GM18520 (cell line): ENCODE results near the gene PEX6.
"Not testable (repeated sequence)": the region's sequence is repeated elsewhere in the genome, so short reads cannot be mapped to it uniquely, and the experiment has no call there.

ENCODE experiments used
- ATAC-seq: cut with Tn5 transposase; IDR thresholded peaks from one replicate; pipeline ENCODE4 v1.9.1; 2021; ENCODE audit not compliant: unreplicated experiment

The PEX6 gene

GRCh38 chr6:42966571-42966970, 12.4 kb downstream of the PEX6 start:
- no peak for ATAC-seq

- ATAC-seq: no peak
Measured at GRCh38 chr6:42963855-42964605, 15.0 kb downstream of the PEX6 start.

DNA sequence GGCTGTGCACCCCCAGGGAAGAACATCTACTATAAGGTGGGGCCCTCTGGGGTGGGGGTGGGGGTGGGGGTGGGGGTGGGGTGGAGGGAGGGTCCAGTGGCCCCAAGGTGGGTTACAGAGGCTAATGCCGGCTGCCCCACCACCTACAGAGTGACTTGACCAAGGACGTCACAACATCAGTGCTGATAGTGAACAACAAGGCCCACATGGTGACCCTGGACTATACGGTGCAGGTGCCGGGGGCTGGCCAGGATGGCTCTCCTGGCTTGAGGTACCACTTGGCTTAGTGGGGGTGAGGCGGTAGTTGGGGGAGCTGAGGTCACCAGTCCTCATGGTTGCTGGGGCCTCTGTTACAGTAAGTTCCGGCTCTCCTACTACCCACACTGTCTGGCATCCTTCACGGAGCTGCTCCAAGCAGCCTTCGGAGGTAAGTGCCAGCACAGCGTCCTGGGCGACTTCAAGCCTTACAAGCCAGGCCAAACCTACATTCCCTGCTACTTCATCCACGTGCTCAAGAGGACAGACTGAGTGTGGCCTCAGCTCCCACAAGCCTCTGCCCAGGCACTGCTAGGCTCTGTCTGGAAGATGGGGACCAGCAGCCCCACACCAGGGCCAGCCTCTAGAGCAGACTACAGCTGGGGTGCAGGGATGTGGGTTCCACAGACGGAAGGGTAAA, 15.7 kb downstream of the PEX6 start:
- no peak for ATAC-seq

GRCh38 chr6:42962502-42963178, 16.3 kb downstream of the PEX6 start:
- ATAC-seq: no peak

DNA sequence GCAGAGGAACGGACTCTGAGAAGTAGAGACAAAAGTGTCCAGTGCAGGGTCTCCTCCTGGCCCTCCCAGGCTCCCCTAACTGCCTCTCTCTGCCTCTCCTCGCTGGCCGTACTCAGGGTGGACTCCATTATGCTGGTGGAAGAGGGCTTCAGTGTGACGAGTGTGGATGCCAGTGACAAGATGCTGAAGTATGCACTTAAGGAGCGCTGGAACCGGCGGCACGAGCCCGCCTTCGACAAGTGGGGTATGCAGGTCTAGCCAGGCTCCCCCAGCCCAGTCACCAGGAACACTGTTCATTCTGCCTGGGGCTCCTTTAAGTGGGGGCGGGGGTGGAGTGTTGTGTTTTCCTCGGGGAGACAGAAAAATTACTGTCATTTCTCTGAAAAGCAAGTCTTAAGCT, 16.9 kb downstream of the PEX6 start:
- ATAC-seq: no peak

DNA sequence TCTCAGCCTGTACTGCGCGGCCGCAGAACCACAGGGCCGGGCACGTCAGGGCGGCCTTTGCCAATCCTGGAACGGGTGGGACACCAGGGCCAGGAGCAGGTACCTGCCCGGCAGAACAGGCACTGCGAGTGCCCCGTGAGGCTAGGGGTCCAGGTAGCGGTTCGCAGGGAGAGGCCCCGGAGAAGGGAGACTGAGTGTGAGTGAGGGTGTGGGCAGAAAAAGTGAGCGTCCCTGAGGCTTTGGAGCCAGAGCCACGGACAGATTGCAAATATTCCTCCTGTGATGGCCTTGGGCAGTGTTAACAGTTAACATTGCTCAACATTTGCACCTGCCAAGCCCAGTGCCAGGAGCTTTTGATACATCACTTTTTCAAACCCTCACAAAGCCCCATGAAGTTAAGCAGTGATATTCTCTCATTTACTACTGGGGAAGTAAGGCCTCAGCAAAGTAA, 17.9 kb downstream of the PEX6 start:
- ATAC-seq: no peak

DNA sequence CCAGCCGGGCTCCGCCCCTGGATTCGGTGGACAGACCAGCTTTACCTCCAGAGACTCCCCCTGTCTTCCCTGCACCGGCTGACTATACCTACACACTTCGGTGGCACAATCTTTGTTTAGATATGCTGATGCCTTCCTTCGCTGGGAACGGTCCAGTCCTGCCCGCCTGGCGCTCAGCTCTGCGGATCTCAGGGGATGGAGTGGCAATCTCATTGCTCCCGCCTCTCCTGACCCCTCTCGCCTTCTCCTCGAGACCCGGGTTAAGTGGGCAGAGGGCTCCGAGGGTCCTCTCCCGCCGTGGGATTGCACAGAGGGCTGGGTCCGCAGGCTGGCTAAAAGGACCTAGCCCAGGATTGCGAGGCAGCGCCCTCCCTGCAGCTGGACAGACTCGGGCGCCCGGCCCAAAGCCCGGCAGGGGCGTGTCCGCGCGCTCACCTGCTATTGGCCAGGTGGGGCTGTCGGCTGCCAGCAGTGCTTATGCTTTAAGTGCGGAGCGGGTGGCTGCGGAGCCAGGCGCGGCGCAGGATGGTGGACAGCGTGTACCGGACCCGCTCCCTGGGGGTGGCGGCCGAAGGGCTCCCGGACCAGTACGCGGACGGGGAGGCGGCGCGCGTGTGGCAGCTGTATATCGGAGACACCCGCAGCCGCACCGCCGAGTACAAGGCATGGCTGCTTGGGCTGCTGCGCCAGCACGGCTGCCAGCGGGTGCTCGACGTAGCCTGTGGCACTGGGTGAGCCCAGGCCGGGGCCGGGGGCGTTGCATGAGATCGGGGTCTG, 18.6 kb downstream of the PEX6 start, which contains the start of gene GNMT:
Gene GNMT, plus strand, starts transcription at position 512 of the 777 bp plus-strand sequence. Its CDS starts 14 bp downstream, at position 526.
- no peak for ATAC-seq

DNA sequence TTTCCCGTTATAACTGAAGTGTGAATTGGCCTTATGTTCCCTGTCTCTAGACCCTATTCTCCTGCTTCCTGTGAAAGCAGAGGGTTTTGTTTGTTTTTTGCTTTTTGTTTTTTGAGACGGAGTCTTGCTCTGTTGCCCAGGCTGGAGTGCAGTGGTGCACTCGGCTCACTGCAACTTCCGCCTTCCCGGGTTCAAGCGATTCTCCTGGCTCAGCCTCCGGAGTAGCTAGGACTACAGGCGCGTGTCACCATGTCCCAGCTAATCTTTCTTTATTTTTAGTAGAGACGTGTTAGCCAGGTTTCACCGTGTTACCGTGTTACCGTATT, 19.1 kb downstream of the PEX6 start:
- ATAC-seq: no peak

- ATAC-seq: no peak
Measured at GRCh38 chr6:42958125-42958524, 20.9 kb downstream of the PEX6 start.

GRCh38 chr6:42954405-42954804, 24.6 kb downstream of the PEX6 start:
- ATAC-seq: not testable (repeated sequence)

DNA sequence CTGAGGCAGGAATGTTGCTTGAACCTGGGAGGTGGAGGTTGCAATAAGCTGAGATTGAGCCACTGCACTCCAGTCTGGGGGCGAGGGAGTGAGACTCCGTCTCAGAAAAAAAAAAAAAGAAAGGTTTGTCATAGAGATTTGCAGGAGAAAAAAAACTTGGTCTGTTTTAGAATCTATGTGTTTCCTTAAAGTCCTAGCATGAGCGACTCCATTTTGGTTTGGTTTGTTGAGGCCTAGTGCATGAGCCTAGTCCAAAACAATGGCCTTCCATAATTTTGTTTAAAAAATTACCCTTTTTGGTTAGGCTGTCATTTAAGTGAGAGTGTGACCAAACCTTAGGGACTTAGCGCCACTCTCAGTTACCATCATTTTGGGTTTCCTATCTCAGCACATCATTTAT, 26.6 kb downstream of the PEX6 start:
- ATAC-seq: no peak

- ATAC-seq: no peak
Measured at GRCh38 chr6:42947950-42948349, 31.0 kb downstream of the PEX6 start.

GRCh38 chr6:42942444-42942843, 36.5 kb downstream of the PEX6 start:
- ATAC-seq: no peak

GRCh38 chr6:42941356-42941755, 37.6 kb downstream of the PEX6 start:
- ATAC-seq: not testable (repeated sequence)

DNA sequence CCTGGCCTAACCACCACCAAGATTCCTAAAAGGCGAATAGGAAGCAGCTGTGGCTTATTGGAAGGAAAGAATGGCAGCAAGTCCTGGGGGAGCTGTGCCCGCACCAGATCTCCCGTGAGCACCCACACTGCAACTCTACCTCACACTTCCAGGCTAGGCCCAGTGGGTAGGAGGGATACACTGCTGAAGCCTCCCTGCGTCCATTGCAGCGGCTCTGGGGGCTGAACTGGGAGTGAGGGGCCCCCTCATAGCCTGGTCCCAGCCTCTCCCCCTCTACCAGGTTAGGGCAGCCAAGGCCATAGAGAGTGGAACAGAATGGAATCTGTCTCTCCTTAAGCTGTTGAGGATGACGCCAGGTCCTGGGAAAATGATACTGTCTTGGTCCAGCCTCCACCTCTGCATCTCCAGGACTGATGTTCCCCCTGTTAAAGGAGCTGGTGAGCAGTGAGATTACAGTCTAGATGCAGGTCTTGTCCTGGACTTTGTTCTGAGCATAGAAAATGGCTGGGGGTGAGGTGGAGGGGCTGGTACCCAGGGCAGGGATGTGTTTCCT, 38.4 kb downstream of the PEX6 start:
- ATAC-seq: no peak

- ATAC-seq: no peak
Measured at GRCh38 chr6:42939810-42940167, 39.2 kb downstream of the PEX6 start.

GRCh38 chr6:42938987-42939809, 39.8 kb downstream of the PEX6 start:
- ATAC-seq: no peak

GRCh38 chr6:42938428-42938796, 40.6 kb downstream of the PEX6 start:
- no peak for ATAC-seq

GRCh38 chr6:42937548-42938427, 41.2 kb downstream of the PEX6 start:
- no peak for ATAC-seq
